PFSK-1 (cell line): ENCODE results near the gene KLK11.

Experiments
- FOXP2 ChIP-seq: optimal IDR thresholded peaks from 2 replicates; pipeline ENCODE3; 2011; ENCODE audit warnings: borderline replicate concordance, control low read depth, inconsistent platforms; ENCODE audit not compliant: insufficient read depth; ENCODE audit errors: extremely low read length, extremely low read depth
- POLR2AphosphoS5 ChIP-seq: IDR thresholded peaks from 2 replicates; pipeline ENCODE4 v1.6.1; 2012; ENCODE audit warnings: low read depth, mild to moderate bottlenecking, control low read depth, low read length, moderate library complexity
- SIN3A ChIP-seq: IDR thresholded peaks from 2 replicates; pipeline ENCODE4 v1.6.1; 2012; ENCODE audit warnings: mild to moderate bottlenecking, low read length, moderate library complexity, borderline replicate concordance; ENCODE audit not compliant: insufficient read depth
- TAF1 ChIP-seq: IDR thresholded peaks from 2 replicates; pipeline ENCODE4 v1.6.1; 2012; ENCODE audit warnings: low read length, control low read depth, borderline replicate concordance; ENCODE audit not compliant: insufficient read depth
- TF ChIP-seq, protein P1 (sequence below), 2 experiments: IDR thresholded peaks; 2 replicates each; pipeline versions ENCODE4 v1.6.1 to v1.8.0; 2011 to 2012; ENCODE audit warnings: low read depth in 2 of 2, low read length in 2 of 2, control low read depth in 1 of 2, inconsistent platforms in 1 of 2, mild to moderate bottlenecking in 1 of 2, moderate library complexity in 1 of 2; ENCODE audit not compliant: insufficient read depth in 1 of 2

DNA sequence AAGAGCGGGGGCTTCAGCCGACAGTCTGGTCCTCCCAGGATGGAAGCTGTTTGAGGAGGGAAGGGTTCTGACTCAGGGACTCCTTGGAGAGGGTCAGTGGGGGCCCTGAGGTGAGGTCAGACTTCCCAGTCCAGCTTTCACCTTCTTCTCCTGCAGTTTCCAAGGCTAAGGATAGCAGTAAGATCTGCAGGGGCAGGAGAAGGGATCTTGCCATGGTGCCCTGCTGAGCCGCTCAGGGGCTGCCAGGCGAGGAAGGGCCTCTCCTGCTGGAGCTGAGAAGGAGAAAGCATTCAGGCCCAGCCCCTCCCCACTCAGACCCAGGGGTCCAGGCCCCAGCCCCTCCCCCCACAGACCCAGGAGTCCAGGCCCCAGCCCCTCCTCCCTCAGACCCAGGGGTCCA is 44.2 kb downstream of the KLK11 start:
- TF ChIP-seq TAF1 (no peak), POLR2AphosphoS5 (no peak), FOXP2 (no peak), SIN3A (no peak)
- TF ChIP-seq, protein P1, sequence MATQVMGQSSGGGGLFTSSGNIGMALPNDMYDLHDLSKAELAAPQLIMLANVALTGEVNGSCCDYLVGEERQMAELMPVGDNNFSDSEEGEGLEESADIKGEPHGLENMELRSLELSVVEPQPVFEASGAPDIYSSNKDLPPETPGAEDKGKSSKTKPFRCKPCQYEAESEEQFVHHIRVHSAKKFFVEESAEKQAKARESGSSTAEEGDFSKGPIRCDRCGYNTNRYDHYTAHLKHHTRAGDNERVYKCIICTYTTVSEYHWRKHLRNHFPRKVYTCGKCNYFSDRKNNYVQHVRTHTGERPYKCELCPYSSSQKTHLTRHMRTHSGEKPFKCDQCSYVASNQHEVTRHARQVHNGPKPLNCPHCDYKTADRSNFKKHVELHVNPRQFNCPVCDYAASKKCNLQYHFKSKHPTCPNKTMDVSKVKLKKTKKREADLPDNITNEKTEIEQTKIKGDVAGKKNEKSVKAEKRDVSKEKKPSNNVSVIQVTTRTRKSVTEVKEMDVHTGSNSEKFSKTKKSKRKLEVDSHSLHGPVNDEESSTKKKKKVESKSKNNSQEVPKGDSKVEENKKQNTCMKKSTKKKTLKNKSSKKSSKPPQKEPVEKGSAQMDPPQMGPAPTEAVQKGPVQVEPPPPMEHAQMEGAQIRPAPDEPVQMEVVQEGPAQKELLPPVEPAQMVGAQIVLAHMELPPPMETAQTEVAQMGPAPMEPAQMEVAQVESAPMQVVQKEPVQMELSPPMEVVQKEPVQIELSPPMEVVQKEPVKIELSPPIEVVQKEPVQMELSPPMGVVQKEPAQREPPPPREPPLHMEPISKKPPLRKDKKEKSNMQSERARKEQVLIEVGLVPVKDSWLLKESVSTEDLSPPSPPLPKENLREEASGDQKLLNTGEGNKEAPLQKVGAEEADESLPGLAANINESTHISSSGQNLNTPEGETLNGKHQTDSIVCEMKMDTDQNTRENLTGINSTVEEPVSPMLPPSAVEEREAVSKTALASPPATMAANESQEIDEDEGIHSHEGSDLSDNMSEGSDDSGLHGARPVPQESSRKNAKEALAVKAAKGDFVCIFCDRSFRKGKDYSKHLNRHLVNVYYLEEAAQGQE (IDR thresholded peaks at IDR 0.05; ENCODE audit: insufficient read depth in 1 of 2, low read depth in 2 of 2, low read length in 2 of 2) = no peak
